HEK293 (cell line): ENCODE results near the gene RPL39.
A peak's percentile ranks its signal among the peaks of the same experiment; 100 is the strongest.
"Not testable (repeated sequence)": the region's sequence is repeated elsewhere in the genome, so short reads cannot be mapped to it uniquely, and the experiment has no call there.

ENCODE experiments used
- CTCF ChIA-PET: fragments of 350-600 bp; formaldehyde crosslinking; extraction: SDS; loops from one replicate; lab custom pipeline; 2021; ENCODE audit warnings: antibody characterized with exemption; lab: Yijun Ruan, JAX
- POLR2A ChIA-PET: fragments of 300-600 bp; formaldehyde crosslinking; extraction: SDS; loops from one replicate; lab custom pipeline; 2020; ENCODE audit warnings: antibody characterized with exemption, inconsistent platforms; lab: Yijun Ruan, JAX
- H3K27ac ChIP-seq: fragments of 200-500 bp; sonication (Bioruptor generic); 2 replicates; pipeline ENCODE4 v1.5.1; 2014; ENCODE audit warnings: low read depth, low read length, control low read depth, inconsistent platforms; ENCODE audit errors: extremely low read depth
- H3K36me3 ChIP-seq, 2 experiments: fragments of 200-500 bp in 1 of 2; sonication (Bioruptor generic) in 1 of 2; 1 replicate in 1 of 2; 2 replicates in 1 of 2; pipeline ENCODE4 v1.5.1; 2014 to 2017; ENCODE audit warnings: inconsistent platforms in 2 of 2, low read length in 2 of 2; ENCODE audit not compliant: control insufficient read depth in 2 of 2, insufficient read depth in 1 of 2
- H3K4me1 ChIP-seq: fragments of 200-500 bp; sonication (Bioruptor generic); 2 replicates; pipeline ENCODE4 v1.5.1; 2014; ENCODE audit warnings: mild to moderate bottlenecking, low read length, inconsistent platforms; ENCODE audit not compliant: control insufficient read depth, insufficient read depth
- H3K4me3 ChIP-seq: 2 replicates; pipeline ENCODE4 v1.5.1; 2011; ENCODE audit warnings: low read depth, mild to moderate bottlenecking, control low read depth, low read length, moderate library complexity
- H3K9me3 ChIP-seq: fragments of 200-500 bp; sonication (Bioruptor generic); 2 replicates; pipeline ENCODE4 v1.5.1; 2014; ENCODE audit warnings: low read depth, low read length, inconsistent platforms; ENCODE audit not compliant: control insufficient read depth, insufficient read depth
- PRDM1 ChIP-seq: fragments of 450-650 bp; formaldehyde crosslinking; IDR thresholded peaks from 2 replicates; pipeline ENCODE4; 2016; ENCODE audit warnings: missing biosample characterization, missing genetic modification characterization
- SP7 ChIP-seq: fragments of 450-650 bp; formaldehyde crosslinking; IDR thresholded peaks from 2 replicates; pipeline ENCODE4 v1.5.1; 2016; ENCODE audit warnings: missing biosample characterization, missing genetic modification characterization
- ZEB2 ChIP-seq: fragments of 450-650 bp; formaldehyde crosslinking; IDR thresholded peaks from 2 replicates; pipeline ENCODE4 v1.5.1; 2016; ENCODE audit warnings: missing biosample characterization, missing genetic modification characterization
- ZNF121 ChIP-seq: fragments of 450-650 bp; formaldehyde crosslinking; IDR thresholded peaks from 2 replicates; pipeline ENCODE4 v1.5.1; 2016; ENCODE audit warnings: missing biosample characterization, missing genetic modification characterization
- ZNF174 ChIP-seq: fragments of 450-650 bp; formaldehyde crosslinking; IDR thresholded peaks from 2 replicates; pipeline ENCODE4 v1.5.0; 2017; ENCODE audit warnings: missing biosample characterization, mild to moderate bottlenecking, missing genetic modification characterization
- ZNF202 ChIP-seq: fragments of 450-650 bp; formaldehyde crosslinking; IDR thresholded peaks from 2 replicates; pipeline ENCODE4 v1.5.1; 2016; ENCODE audit warnings: missing biosample characterization, missing genetic modification characterization, borderline replicate concordance
- ZNF23 ChIP-seq: fragments of 450-650 bp; formaldehyde crosslinking; IDR thresholded peaks from 2 replicates; pipeline ENCODE4 v1.5.1; 2016; ENCODE audit warnings: missing biosample characterization, missing genetic modification characterization, borderline replicate concordance
- ZNF248 ChIP-seq: fragments of 450-650 bp; formaldehyde crosslinking; IDR thresholded peaks from 2 replicates; pipeline ENCODE4 v1.5.1; 2017; ENCODE audit warnings: missing biosample characterization, missing genetic modification characterization
- ZNF324 ChIP-seq: fragments of 450-650 bp; formaldehyde crosslinking; IDR thresholded peaks from 2 replicates; pipeline ENCODE4 v1.5.1; 2016; ENCODE audit warnings: missing biosample characterization, missing genetic modification characterization
- ZNF366 ChIP-seq: fragments of 450-650 bp; formaldehyde crosslinking; conservative IDR thresholded peaks from 2 replicates; pipeline ENCODE4 v1.5.1; 2016; ENCODE audit warnings: missing biosample characterization, missing genetic modification characterization
- ZNF433 ChIP-seq: fragments of 450-650 bp; formaldehyde crosslinking; IDR thresholded peaks from 2 replicates; pipeline ENCODE4 v1.5.1; 2016; ENCODE audit warnings: missing biosample characterization, missing genetic modification characterization, low read depth
- ZNF449 ChIP-seq: fragments of 450-650 bp; formaldehyde crosslinking; IDR thresholded peaks from 2 replicates; pipeline ENCODE4 v1.5.1; 2017; ENCODE audit warnings: missing biosample characterization, mild to moderate bottlenecking, missing genetic modification characterization, moderate library complexity
- ZNF596 ChIP-seq: fragments of 450-650 bp; IDR thresholded peaks from 2 replicates; pipeline ENCODE4 v1.5.0; 2018; ENCODE audit warnings: missing biosample characterization, mild to moderate bottlenecking, missing genetic modification characterization, moderate library complexity
- ZNF645 ChIP-seq: fragments of 450-650 bp; formaldehyde crosslinking; IDR thresholded peaks from 2 replicates; pipeline ENCODE4; 2016; ENCODE audit warnings: missing biosample characterization, missing genetic modification characterization
- ZNF777 ChIP-seq: fragments of 450-650 bp; formaldehyde crosslinking; IDR thresholded peaks from 2 replicates; pipeline ENCODE4 v1.5.1; 2017; ENCODE audit warnings: missing biosample characterization, missing genetic modification characterization, borderline replicate concordance

Gene RPL39

DNA sequence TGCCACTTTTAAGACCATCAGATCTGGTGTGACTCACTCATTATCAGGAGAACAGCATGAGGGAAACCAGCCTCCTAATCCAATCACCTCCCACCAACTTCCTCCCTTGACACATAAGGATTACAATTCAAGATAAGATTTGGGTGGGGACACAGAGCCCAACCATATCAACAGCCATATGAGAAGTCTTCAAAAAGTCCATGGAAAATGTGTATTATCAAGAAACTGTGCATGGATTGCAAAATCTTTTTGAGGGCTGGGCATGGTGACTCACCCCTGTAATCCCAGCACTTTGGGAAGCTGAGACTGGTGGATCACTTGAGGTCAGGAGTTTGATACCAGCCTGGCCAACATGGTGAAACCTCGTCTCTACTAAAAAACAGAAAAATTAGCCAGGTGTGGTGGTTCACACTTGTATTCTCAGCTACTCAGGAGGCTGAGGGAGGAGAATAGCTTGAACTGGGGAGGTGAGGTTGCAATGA lies 17.8 kb upstream of the RPL39 start:
- POLR2A ChIA-PET, result no interaction called here
- CTCF ChIA-PET, result interaction anchor here (0.7 to 0.9 kb wide), 2 partner anchors 24 to 176 kb away, joined by 3 to 5 read pairs; no protein-coding TSS in a partner anchor
- no peak for TF ChIP-seq ZNF174
- TF ChIP-seq ZNF449 (tag by site-specific recombination), result peak; percentile 51; the same call in 1 of the 2 replicates

GRCh38 chrX:119808461-119808860 lies 17.0 kb upstream of the RPL39 start:
- H3K4me3 ChIP-seq, H3K9me3 ChIP-seq, H3K36me3 ChIP-seq, H3K4me1 ChIP-seq, POLR2A ChIA-PET, H3K27ac ChIP-seq, CTCF ChIA-PET: not testable (repeated sequence)

More for the DNA sequence above, 17.8 kb upstream of the RPL39 start:
- Histone ChIP-seq H3K4me1 (no peaks in the 10 kb centered on the region), H3K36me3 (no peaks in the 10 kb centered on the region), H3K9me3 (no peaks in the 10 kb centered on the region), H3K27ac (no peak overlapping the region), H3K4me3 (no peak overlapping the region)

- ChIA-PET CTCF (interaction anchor here (0.6 kb wide), 1 partner anchor 84 kb away, joined by 4 read pairs; no protein-coding TSS in a partner anchor), POLR2A (interaction anchor here (1.8 kb wide), 1 partner anchor 11 kb away, joined by 5 read pairs; the partner anchor contains the start of gene RPL39)
- Histone ChIP-seq H3K36me3 (no peaks in the 10 kb centered on the region; a peak in 1 of 3 replicates), H3K9me3 (no peaks in the 10 kb centered on the region; the same call in 1 of the 2 replicates), H3K4me1 (no peaks in the 10 kb centered on the region), H3K27ac (no peak overlapping the region), H3K4me3 (no peak overlapping the region)
- TF ChIP-seq ZNF248 (tag by site-specific recombination), result no peak
- TF ChIP-seq SP7, result no peak
- TF ChIP-seq ZNF777, result no peak
- no peak for TF ChIP-seq ZNF433 (tag by site-specific recombination)
- TF ChIP-seq ZNF645 (tag by site-specific recombination), result no peak
- TF ChIP-seq ZNF202 (tag by site-specific recombination), result no peak
- no peak for TF ChIP-seq ZEB2 (tag by site-specific recombination)
- TF ChIP-seq ZNF596 (tag by site-specific recombination), result no peak
- no peak for TF ChIP-seq ZNF324 (tag by site-specific recombination)
Observed at GRCh38 chrX:119802546-119802945, 11.1 kb upstream of the RPL39 start.

DNA sequence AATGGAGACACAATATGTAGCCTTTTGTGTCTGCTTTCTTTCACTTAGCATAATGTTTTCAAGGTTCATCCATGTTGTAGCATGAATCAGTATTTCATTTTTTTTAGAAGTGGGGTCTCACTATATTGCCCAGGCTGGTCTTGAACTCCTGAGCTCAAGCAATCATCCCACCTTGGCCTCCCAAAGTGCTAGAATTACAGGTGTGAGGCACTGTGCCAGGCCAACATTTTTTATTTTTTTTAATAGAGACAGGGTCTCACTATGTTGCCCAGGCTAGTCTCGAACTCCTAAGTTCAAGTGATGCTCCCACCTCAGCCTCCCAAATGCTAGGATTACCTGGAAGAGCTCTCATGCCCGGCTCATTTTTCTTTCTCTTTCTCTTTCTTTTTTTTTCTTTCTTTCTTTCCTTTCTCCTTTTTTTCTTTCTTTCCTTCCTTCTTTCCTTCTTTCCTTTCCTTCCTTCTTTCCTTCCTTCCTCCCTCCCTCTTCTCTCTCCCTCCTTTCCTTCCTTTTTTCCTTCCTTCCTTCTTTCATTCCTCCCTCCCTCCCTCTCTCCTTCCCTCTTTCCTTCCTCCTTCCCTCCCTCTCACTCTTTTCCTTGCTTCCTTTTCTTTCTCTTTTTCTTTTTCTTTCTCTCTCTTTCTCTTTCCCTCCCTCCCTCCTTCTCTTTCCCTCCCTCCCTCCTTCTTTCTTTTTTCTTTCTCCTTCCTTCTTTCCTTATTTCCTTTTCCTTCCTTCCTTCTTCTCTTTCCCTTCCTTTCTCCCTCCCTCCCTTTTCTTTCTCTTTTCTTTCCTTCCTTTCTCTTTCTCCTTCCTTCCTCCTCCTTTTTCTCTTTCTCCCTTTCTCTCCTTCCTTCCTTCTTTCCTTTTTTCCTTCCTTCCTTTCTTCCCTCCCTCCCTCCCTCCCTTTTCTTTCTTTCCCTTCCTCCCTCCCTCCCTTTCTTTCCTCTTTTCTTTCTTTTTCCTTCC lies 10.1 kb upstream of the RPL39 start:
- ChIA-PET POLR2A (interaction anchor here (1.8 kb wide), 1 partner anchor 10 kb away, joined by 5 read pairs; the partner anchor contains the start of gene RPL39), CTCF (interaction anchor here (0.6 kb wide), 1 partner anchor 85 kb away, joined by 4 read pairs; no protein-coding TSS in a partner anchor)
- no peak overlapping the region for H3K27ac ChIP-seq
- no peaks in the 10 kb centered on the region for H3K4me1 ChIP-seq
- no peaks in the 10 kb centered on the region; a peak in 1 of 3 replicates for H3K36me3 ChIP-seq
- TF ChIP-seq ZNF433 (tag by site-specific recombination) (peak; percentile 13; the same call in 1 of the 2 replicates), ZNF121 (tag by site-specific recombination) (peak; percentile 92), ZNF366 (tag by site-specific recombination) (peak; percentile 98), PRDM1 (tag by site-specific recombination) (peak; percentile 98), ZNF23 (tag by site-specific recombination) (no peak)
- H3K4me3 ChIP-seq, result no peak overlapping the region
- no peaks in the 10 kb centered on the region; the same call in 1 of the 2 replicates for H3K9me3 ChIP-seq
